ENCODE results near the gene TBRG4.
"Not testable (repeated sequence)": the region's sequence is repeated elsewhere in the genome, so short reads cannot be mapped to it uniquely, and the experiment has no call there.

The TBRG4 gene

DNA sequence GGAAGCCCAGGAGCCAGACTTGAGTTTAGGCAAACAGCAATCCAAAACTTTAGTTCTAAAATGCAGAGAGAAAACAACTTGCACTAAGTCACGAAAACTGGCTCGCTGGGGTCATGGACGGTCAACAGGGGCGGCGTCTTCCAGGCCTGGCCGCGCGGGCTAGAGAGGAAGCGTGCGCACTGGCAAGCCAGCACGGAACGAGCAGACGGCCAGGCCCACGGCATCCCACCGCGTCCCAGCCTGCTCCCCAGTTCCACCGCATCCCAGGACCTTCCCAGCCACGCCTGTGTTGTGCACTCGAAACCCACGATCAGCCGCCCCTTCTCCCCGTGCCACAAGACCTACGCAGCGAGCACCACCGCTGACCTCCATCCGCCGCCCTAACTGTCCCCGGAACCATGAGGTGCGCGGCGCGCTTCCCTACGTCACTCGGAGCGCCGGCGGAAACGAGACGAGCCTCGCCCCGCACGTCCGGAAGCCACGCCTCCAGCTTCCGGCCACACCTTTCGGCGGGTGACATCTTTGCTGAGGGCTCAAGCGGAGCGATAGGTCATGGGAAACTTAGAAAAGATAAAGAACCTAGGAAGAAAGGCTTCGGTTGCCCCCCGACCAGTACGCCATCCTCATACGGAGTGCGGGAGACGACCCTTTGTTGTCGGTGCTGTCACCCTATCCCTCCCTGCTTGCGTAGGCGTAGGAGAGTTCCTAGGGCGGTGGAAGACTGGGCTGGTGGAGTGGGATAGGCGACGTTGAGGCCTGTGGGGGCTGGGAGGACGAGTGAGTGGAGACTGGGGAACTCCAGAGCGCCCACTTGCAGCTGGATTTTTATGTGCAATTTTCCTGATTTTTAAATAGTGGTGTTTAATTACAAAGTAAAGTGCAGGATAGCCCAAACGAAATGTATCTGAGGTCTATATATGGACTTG, at the start of gene TBRG4:
TBRG4 (minus strand) TSS at position 400 of the 926 bp plus-strand sequence. CDS start 2,460 bp downstream, outside the sequence.
- peak; percentile 86 to 94 for DNase-seq (ENCODE audit: low read depth in 2 of 2)

DNA sequence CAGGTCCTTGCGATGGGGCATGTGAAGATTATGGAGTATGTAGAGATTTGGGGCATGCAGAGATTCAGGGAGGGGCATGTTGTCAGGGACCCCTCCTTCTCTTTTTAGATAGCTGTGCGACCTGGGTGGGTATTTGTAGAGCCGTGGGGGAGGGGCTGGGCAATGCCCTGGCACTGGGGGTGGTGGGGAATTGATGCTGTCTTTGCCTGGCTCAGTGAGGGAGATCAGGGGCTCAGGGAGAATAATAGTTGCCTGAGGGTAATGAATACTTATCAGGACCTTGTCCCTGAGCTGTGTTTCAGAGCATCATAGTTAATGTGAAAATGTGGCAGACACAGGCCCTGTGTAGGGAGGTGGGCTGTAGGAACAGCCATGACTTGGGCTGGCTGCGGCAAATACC, 49.6 kb upstream of the TBRG4 start:
- no peak for DNase-seq (ENCODE audit: low read depth in 2 of 2)

DNA sequence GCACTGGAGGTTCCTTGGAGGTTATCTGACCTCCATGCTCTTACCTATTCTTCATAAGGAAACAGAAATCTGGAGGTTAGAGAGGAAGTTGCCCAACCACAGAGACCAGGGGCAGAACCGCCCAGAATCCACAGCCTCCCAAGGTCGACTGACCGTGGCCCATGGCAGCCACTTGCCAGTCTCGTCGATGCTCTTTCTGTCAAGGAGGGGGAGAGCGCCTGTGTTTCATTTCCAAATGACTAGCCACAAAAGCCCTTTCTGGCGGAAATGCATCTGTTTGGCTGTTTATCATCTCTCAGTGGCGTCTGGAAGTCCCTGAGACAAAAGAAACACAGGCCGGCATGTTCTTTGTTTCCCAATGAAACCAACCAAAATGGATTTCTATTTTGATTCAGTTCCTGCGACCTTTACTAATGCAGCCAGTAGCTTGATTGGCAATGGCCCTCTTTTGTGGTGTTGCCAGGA, 49.0 kb upstream of the TBRG4 start:
- no peak for DNase-seq (ENCODE audit: low read depth in 2 of 2)

DNA sequence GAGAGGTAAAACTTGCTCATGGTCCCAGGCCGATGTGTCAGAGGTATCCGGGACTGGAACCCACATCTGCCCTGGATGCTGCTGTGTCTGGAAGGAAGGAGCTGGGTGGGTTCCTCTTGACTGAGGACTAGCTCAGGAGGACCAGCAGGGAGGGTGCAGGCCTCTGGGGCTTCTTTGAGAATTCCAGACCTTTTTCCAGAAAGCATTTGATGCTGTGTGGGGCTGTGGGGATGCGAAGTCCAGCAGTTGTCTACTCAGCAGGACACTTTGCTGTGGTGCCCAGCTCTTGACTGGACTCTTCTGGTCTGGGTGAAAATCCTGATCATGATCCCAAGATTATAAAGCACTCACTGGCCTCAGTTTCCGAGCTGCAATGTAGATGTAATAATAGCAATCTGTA, 47.8 kb upstream of the TBRG4 start:
- DNase-seq (ENCODE audit: low read depth in 2 of 2): no peak

DNA sequence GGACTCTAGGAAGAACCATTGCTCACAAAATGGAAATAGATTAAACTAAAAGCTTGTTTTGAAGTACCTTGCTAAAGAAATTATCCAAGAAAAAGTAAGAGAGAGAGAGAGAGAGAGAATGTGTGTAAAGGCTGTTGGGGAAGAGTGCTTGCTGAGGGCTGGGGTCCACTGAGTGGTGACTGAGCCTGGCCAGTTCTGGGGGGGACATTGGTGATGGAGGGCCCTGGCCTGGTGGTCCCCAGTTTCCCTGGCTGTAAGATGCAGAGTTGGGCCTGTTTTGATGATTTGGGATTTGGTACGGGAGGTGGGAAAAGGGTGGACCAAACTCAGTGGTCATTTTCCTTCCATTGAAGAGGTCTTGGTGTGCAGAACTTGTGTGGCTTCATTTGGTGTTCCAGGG, 47.0 kb upstream of the TBRG4 start:
- DNase-seq (ENCODE audit: low read depth in 2 of 2): no peak

DNA sequence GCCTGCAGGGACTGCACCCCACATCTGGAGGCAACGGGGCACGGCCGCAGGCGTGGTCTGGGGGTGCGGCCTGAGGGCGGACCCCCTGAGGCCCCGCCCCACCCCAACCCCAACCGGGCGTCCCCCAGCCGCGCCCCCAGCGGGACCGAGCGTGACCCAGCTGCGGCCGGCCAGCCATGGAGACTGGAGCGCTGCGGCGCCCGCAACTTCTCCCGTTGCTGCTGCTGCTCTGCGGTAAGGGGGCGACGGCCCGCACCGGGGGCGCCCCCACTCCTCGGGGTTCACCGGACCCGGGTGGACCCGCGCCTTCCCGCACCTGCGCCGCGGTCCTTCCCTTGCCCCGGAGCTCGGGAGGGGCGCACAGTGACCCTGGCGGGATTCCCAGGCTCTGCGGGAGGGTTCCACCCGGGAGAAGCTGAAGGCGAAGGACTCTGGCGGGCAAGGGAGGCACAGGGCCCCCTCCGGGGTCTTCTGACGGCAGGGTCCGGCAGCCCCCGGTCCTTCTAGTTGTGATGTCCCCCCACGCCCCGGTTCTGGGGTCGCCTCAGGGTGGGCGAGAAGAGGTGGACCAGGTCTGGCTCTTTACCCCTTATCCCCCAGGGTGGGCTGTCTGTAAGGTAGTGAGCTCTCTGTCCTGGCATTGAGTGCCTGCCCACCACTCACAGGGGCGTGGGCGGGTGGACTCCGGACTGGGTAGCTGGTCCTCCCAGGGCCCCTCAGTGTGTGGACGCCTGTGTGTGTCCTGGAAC, 46.3 kb upstream of the TBRG4 start, which contains the start of gene RAMP3:
RAMP3 (plus strand) TSS at position 139 of the 749 bp plus-strand sequence; CDS start at position 177, 38 bp downstream.
- DNase-seq (ENCODE audit: low read depth in 2 of 2): no peak

DNA sequence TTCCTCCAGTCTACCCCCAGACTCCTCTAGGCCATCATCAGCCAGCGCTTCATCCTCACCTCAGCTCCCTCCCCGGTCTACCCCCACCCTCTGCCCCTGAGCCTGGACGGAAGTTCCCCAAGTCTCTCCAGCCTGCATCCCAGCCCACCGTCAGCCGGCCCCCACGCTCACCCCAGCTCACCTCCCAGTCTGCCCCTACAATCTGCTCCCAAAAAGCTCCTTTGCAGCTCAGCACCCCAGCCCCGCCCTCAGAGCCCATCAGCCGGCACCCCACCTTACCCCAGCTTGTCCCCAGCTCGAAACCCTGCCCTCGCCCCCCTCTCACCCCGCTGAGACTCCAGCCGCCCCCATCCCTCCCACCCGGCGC, 45.8 kb upstream of the TBRG4 start:
- no peak for DNase-seq (ENCODE audit: low read depth in 2 of 2)

DNA sequence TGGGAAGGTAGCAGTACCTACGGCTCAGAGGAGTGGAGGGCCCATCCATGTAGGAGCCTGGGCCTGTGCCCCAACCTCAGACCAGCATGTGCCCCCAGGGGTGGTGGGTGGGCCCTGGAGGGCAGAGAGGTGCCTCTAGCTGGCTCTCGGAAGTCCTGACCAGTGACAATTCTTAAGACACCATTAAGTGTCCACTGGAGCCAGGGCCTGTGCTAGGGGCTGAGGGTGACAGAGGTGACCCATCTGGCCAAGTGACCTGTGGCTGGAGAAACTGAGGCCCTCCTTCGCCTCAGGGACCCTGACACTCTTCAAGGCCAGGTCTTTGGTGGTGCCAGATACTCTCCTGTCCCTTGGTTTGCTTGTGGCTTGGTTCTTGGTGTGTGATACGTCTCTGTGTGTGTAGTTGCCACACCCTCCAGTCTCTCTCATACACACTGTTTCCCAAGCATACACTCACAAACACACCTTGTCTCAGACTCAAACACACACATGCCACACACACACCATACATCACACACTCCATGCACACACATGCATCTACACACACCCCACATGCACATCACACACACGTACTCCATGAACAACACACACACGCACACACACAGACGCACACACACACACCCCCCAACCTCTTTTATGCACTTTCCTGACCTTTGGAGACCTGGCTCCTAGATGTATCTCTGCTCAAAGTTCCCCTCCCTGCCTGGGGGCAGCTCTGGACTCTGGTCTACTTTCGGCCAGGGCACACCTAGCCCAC, 45.2 kb upstream of the TBRG4 start:
- no peak for DNase-seq (ENCODE audit: low read depth in 2 of 2)

DNA sequence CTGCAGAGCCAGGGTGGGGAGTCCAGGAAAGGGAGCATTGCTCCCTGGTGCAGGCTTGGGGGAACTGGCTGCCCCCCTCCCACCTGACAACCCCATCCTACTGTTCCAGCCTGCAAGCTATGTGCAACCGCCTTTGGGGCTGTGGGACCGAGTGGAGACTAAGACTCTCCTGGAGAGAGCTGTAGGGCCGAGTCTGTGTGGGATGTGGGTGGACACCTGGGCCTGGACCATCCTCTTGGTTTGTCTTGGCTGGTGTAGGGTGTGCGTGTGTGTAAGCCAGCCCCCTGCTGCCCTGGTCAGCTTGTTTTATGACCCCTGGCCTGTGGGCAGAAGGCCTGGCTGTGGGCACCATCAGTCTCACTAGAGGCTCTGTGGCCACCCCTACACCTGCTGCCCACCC, 44.4 kb upstream of the TBRG4 start:
- DNase-seq (ENCODE audit: low read depth in 2 of 2): no peak

DNA sequence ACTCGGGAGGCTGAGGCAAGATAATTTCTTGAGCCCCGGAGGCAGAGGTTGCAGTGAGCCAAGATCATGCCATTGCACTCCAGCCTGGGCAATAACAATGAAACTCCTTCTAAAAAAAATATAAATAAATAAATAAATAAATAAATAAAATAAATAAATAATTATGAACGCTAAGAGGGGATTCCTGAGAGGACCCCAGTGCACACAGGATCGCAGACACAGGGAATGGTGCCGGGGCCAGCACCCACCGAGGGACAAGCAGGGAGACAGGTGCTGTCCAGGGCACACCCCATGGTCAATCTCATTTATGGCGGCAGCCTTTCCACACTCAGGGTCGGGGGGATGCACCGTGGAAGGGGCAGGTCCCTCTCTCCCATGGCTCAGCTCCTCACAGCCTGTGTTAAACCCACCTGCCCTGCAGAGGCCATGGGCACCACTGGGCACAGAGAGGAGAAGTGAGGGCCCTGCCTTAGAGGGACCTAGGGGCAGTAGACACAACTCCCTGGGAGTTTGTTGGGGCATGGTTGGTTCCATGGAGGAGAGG, 43.9 kb upstream of the TBRG4 start:
- DNase-seq (ENCODE audit: low read depth in 2 of 2): no peak

DNA sequence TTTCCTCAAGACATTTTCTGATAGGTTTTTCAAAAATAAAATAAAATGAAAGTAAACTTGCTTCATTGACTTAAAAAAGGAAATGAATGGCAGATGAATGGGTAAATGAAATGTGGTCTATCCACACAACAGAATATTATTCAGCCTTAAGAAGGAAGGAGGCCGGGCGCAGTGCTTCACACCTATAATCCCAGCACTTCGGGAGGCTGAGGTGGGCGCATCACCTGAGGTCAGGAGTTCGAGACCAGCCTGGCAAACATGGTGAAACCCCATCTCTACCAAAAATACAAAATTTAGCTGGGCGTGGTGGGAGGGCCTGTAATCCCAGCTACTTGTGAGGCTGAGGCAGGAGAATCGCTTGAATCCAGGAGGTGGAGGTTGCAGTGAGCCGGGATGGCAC, 42.4 kb upstream of the TBRG4 start:
- DNase-seq (ENCODE audit: low read depth in 2 of 2): not testable (repeated sequence)

DNA sequence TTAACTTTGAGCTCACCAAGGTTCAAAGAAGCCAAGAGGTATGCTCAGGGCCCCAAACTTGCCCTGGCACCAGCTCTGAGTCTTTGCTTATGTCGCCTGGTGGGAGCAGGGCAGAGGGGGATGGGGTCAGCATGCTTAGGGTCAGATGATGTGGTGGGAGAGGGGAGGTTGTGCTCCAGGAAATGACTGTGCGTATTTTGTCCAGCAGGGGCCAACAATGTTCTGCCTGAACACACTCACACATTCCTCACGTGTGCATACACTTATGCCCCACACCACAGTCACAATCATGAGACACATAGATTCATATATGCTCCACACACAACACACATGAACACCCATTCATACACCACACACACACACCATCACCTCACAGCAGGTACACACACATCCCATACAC, 41.7 kb upstream of the TBRG4 start:
- DNase-seq (ENCODE audit: low read depth in 2 of 2): no peak

DNA sequence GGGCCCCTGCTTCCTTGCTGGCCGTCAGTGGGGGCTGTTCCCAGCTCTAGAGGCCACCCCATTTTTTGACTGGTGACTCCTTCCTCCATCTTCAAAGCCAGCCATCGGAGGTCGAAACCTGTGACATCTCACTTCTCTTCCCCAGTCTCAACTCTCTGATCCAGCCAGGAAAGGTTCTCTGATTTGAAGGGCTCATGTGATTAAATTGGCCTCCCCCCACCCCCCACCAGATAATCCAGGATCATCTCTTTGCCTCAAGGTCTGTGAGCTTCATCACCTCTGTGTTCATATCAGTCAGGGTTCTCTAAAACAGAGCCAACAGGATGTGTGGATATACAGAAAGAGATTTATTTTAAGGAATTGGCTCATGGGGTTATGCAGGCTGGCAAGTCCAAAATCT, 40.5 kb upstream of the TBRG4 start:
- DNase-seq (ENCODE audit: low read depth in 2 of 2): no peak

DNA sequence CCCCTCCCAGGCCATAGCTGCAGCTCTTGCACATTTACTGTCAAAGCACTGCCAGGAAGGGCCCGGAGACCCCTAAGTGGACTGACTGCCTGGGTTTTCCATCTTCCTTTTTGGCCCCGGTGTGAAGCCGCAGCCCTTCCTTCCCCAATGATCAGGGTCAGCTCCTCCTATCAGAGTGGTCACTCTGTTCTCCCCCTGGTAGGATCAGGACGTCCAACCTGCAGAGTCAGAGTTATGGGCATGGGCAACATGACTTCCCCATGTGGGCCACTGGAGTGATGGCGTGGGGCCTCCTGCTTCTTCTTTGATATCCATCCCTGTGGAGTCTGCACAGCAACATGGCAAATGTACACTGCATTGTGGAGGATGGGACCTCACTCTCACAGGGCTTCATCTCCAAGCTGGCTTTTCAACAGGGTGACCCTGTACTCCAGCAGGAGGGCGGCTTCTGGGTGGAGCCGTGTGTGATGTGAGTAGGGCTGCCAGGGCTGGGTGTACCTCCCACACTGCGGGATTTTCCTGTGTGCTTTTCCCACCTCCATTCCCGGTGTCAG, 39.7 kb upstream of the TBRG4 start:
- DNase-seq (ENCODE audit: low read depth in 2 of 2): no peak

DNA sequence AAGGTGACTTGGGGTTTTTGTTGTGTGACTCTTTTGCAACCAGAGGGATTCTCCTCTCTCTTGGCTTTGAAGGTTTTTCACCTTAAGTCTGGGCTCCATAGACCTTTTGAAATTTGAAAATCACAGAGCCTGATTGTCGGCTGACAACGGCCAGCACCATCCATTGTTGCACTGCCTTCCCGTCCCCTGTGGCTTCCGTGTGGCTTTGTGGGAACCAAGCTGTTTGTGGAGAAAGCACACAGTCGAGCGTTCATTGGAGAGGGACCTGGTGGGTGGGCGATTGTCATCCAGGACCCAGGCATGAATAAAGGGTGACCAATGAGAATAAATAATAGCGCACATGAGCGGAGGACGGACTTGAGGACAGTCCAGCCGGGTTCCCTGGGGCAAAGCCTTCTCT, 38.7 kb upstream of the TBRG4 start:
- DNase-seq (ENCODE audit: low read depth in 2 of 2): no peak

DNA sequence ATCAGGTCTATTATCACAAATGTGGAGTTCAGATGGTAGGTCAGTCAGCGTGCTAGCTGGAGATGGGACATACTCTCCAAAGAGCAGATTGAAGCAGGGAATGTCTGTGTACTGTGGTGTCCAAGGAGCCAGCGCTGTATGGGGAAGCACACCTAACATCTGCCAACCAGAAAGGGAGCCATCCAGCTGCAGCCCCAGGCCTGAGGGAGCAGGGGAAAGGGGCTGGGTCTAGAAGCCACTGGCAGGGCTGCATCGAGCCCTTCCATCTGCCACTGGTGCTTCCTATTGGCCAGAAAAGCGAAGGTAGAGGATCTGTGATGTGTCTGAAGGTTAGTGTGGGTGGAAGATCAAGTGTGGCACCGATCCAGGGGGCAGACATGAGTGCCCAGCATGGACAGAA, 38.1 kb upstream of the TBRG4 start:
- DNase-seq (ENCODE audit: low read depth in 2 of 2): no peak

DNA sequence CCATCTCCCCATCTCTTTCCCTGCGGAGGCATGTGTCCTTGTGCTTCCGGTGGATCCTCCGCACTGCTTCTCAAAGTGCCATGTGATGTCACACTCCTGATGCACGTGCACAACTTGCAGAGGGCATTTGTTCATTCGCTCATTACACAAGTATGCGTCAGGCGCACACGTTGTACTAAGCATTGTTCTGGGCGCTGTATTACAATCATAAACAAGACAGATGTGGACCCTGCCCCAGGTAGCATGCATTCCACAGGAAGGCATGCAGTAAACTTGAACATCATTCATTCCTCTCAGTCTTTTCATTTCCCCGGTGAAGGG, 37.1 kb upstream of the TBRG4 start:
- no peak for DNase-seq (ENCODE audit: low read depth in 2 of 2)

DNA sequence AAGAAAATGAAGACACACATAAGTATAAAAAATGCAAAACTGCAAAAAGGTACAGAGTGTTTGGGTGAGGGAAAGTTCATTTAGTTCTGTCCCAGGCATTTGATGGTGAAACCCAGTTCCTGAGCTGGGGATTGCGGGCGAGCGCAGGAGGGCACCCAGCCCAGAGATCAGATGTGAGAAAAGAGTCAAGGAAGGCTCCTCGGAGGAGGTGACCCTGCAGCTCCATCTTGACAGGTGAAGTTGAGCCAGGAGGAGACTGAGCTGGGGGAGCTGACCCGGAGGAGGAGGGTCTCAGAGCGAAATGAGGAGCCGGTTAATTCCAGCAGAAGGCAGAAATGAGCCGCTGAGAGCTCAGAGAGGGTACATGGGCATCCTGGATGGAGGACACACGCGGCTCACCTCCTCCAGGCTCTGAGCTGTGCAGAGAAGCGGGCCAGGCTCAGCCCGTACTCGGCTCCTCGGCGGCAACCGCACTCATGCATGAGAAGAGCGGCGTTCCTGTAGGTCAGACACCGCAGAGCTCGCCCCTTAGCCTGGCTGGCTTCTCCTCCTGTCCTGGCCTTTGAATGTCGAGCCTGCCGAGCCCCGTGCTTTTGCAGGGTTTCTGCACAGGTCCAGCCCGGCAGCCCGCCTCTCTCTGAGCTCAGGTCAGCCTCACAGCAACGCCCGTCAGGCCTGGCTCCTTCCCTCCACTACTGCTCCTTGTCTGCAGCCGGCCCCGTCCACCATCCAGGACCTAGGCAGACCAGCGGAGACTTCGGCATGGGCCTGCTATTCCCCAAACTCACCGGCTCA, 36.6 kb upstream of the TBRG4 start:
- no peak for DNase-seq (ENCODE audit: low read depth in 2 of 2)

DNA sequence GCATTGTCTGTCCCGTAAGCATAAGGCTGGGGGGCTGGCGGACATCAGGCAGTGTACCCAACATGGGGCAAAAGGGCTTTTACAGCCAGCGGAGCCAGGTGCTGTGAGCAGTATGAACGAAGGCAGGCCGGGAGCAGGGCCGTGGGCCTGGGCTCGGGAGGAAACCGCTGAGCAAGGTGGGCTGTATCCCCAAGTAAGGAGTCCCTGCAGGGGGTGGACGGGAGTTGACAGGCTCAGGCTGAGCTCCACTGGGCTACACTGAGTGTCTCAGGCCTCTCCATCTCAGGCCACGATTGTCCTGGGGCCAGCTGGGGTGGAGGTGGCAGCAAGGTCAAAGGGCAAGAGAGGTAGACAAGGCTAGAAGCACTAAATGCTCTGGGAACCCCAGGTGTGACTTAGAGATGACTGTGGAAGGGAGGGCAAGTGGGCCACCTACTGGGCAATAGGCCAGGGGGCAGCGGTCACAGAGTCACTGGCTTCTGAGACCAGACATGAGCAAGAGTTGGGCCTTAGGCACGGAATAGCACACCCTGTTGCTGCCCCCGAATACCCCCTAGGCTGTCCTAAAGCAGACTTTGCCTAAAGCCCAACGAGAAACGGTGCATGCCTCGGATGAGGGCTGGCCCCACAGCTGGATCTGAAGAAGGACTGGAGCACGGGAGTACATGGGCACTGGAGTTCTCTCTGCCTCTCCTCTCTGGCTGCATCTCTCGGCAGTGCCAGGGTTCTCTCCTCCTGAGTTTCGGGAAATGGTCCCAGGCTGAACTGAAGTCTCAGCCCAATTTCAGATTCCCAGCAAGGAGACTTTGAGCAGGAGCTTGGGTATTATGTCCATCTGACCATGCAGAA, 35.3 kb upstream of the TBRG4 start:
- no peak for DNase-seq (ENCODE audit: low read depth in 2 of 2)

DNA sequence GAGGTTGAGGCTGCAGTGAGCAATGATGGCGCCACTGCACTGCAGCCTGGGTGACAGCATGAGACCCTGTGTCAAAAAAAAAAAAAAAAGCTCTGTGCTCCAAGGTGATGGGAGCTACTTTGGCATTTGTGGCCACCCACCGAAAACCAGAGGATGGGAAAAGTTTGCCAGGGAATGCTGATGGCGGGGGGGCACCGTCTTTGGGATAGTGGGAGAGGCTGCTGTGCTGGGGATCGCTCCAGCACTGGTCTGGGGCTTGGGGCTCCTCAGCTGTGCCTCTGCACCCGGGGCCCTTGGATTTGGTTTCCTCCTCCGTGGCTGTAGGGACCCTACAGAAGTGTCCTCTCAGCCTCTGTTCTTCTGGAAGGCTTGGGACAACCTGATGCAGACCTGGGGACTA, 34.4 kb upstream of the TBRG4 start:
- no peak for DNase-seq (ENCODE audit: low read depth in 2 of 2)
